GM23338 (cell line): ENCODE results near the gene CACNA1A. TPM values are rescaled to one million over a fixed set of nuclear protein-coding genes. Genes with fewer than 3 reads are reported as not detected.

Experiments
- ATAC-seq: fragments of 200-7000 bp; cut with Tn5 transposase; 3 replicates; pipeline ENCODE4 v1.9.1; 2020
- DNase-seq: peaks from one replicate; pipeline ENCODE4 v3.0.0-alpha.2; 2015; ENCODE audit warnings: low spot score
- H2AFZ ChIP-seq: fragments of 200-600 bp; sonication (generic); 2 replicates; pipeline ENCODE4 v1.8.0; 2016; ENCODE audit warnings: antibody characterized with exemption, mild to moderate bottlenecking, moderate library complexity
- H3F3A ChIP-seq: fragments of 200-600 bp; sonication (generic); replicated peaks from 2 replicates; pipeline ENCODE4 v1.8.0; 2017; ENCODE audit warnings: antibody characterized with exemption, mixed run types, low read depth
- H3K27ac ChIP-seq: fragments of 200-600 bp; sonication (generic); 2 replicates; pipeline ENCODE4 v1.6.1; 2016; ENCODE audit warnings: low read depth
- H3K27me3 ChIP-seq: fragments of 200-600 bp; sonication (generic); 2 replicates; pipeline ENCODE4 v1.8.0; 2016; ENCODE audit warnings: mild to moderate bottlenecking, mixed run types, moderate library complexity; ENCODE audit not compliant: insufficient read depth
- H3K36me3 ChIP-seq: fragments of 200-600 bp; sonication (generic); 2 replicates; pipeline ENCODE4 v1.8.0; 2016; ENCODE audit warnings: mild to moderate bottlenecking; ENCODE audit not compliant: insufficient read depth
- H3K4me1 ChIP-seq: fragments of 200-600 bp; sonication (generic); 2 replicates; pipeline ENCODE4 v1.8.0; 2016; ENCODE audit warnings: mild to moderate bottlenecking, moderate library complexity; ENCODE audit not compliant: insufficient read depth
- H3K4me2 ChIP-seq: fragments of 200-600 bp; sonication (generic); 2 replicates; pipeline ENCODE4 v1.7.1; 2017; ENCODE audit warnings: mixed run types
- H3K4me3 ChIP-seq: fragments of 200-600 bp; sonication (generic); 2 replicates; pipeline ENCODE4 v1.6.1; 2016; ENCODE audit warnings: mixed run types
- H3K79me2 ChIP-seq: fragments of 200-600 bp; sonication (generic); replicated peaks from 2 replicates; pipeline ENCODE4 v1.8.0; 2017; ENCODE audit warnings: mild to moderate bottlenecking; ENCODE audit not compliant: insufficient read depth
- H3K9me2 ChIP-seq: fragments of 200-600 bp; sonication (generic); 2 replicates; pipeline ENCODE4 v1.8.0; 2017; ENCODE audit not compliant: insufficient read depth
- H4K20me1 ChIP-seq: fragments of 200-600 bp; sonication (generic); replicated peaks from 2 replicates; pipeline ENCODE4 v1.8.0; 2017; ENCODE audit warnings: mild to moderate bottlenecking; ENCODE audit not compliant: insufficient read depth
- H3K27ac Mint-ChIP-seq: 2 replicates; pipeline ENCODE4 v1.8.0; 2020; ENCODE audit warnings: inconsistent platforms, mild to moderate bottlenecking, moderate library complexity, mixed read lengths
- H3K27me3 Mint-ChIP-seq: 3 replicates; pipeline ENCODE4 v1.8.0; 2022; ENCODE audit warnings: low read depth, mild to moderate bottlenecking, moderate library complexity, mixed read lengths, inconsistent platforms; ENCODE audit not compliant: insufficient read depth, poor library complexity
- H3K36me3 Mint-ChIP-seq: 3 replicates; pipeline ENCODE4 v1.8.0; 2021; ENCODE audit warnings: low read depth, mild to moderate bottlenecking, inconsistent platforms, moderate library complexity, mixed read lengths
- H3K4me1 Mint-ChIP-seq: 3 replicates; pipeline ENCODE4 v1.8.0; 2020; ENCODE audit warnings: mild to moderate bottlenecking, inconsistent platforms, mixed read lengths
- H3K4me3 Mint-ChIP-seq: 3 replicates; pipeline ENCODE4 v1.8.0; 2021; ENCODE audit warnings: moderate library complexity, mild to moderate bottlenecking, inconsistent platforms, mixed read lengths
- H3K9me3 Mint-ChIP-seq: 3 replicates; pipeline ENCODE4 v1.8.0; 2020; ENCODE audit warnings: moderate library complexity, mild to moderate bottlenecking, inconsistent platforms, mixed read lengths
- CREB1 ChIP-seq: fragments of 250-450 bp; sonication (Bioruptor Pico); IDR thresholded peaks from 2 replicates; pipeline ENCODE4 v1.5.0; 2020; ENCODE audit warnings: low read depth, mild to moderate bottlenecking, moderate library complexity
- CTCF ChIP-seq, 2 experiments: fragments of 200-600 bp in 1 of 2; sonication (generic) in 1 of 2; conservative IDR thresholded peaks; 2 replicates each; pipeline versions ENCODE4 v1.5.1 to v1.6.1; 2016 to 2017; ENCODE audit warnings: antibody characterized with exemption in 2 of 2, low read depth in 2 of 2, mild to moderate bottlenecking in 2 of 2, moderate library complexity in 1 of 2
- EZH2phosphoT487 ChIP-seq: fragments of 200-600 bp; sonication (generic); IDR thresholded peaks from one replicate; pipeline ENCODE4 v1.8.1; 2018; ENCODE audit warnings: antibody characterized with exemption; ENCODE audit not compliant: unreplicated experiment
- JUNB ChIP-seq: IDR thresholded peaks from one replicate; pipeline ENCODE4 v1.6.1; 2016; ENCODE audit warnings: antibody characterized with exemption; ENCODE audit not compliant: unreplicated experiment
- NANOG ChIP-seq: IDR thresholded peaks from 2 replicates; pipeline ENCODE4 v1.6.1; 2016; ENCODE audit warnings: antibody characterized with exemption, borderline replicate concordance
- POLR2AphosphoS5 ChIP-seq: IDR thresholded peaks from 2 replicates; pipeline ENCODE4 v1.6.1; 2016; ENCODE audit warnings: antibody characterized with exemption, low read depth
- STAT1 ChIP-seq: IDR thresholded peaks from one replicate; pipeline ENCODE4 v1.6.1; 2016; ENCODE audit warnings: antibody characterized with exemption; ENCODE audit not compliant: unreplicated experiment
- ZNF114 ChIP-seq: fragments of 250-450 bp; sonication (Bioruptor Pico); IDR thresholded peaks from 2 replicates; pipeline ENCODE4 v1.5.0; 2020; ENCODE audit warnings: mild to moderate bottlenecking, moderate library complexity
- ZNF462 ChIP-seq: fragments of 250-450 bp; sonication (Bioruptor Pico); IDR thresholded peaks from 2 replicates; pipeline ENCODE4 v1.5.0; 2020; ENCODE audit warnings: mild to moderate bottlenecking, moderate library complexity
- polyA plus RNA-seq: library from polyadenylated mRNA; unstranded; fragments of >200 nt; fragmentation: Nextera tagmentation; extraction: Ambion mirVana; gene quantifications from 2 replicates; pipeline ENCODE4 v1.2.1, GENCODE V29; 2016
- total RNA-seq: library from RNA; depleted of rRNA; stranded (reverse); fragments of >200 nt; shearing (Covaris generic); gene quantifications from 2 replicates; pipeline ENCODE4 v1.2.3, GENCODE V29; 2014

Gene CACNA1A
- total and polyA plus RNA-seq, 2 experiments from 2014 or later, result 7.4 to 20.3 TPM

GRCh38 chr19:13547102-13547501 is 40.8 kb upstream of the CACNA1A start (continued):
- TF ChIP-seq ZNF462 (CRISPR knock-in tag), result no peak
- TF ChIP-seq CTCF (conservative IDR thresholded peaks at IDR 0.05; ENCODE audit: low read depth in 2 of 2), result no peak

- no peak for ATAC-seq
- no peak for DNase-seq
- no peaks in the 10 kb centered on the region for H3K9me2 ChIP-seq
- TF ChIP-seq CREB1, result no peak
- TF ChIP-seq JUNB, result no peak
- no peak for TF ChIP-seq ZNF114
- TF ChIP-seq STAT1, result no peak
- TF ChIP-seq EZH2phosphoT487, result no peak
- no peak for TF ChIP-seq ZNF462 (CRISPR knock-in tag)
- TF ChIP-seq NANOG, result no peak
- TF ChIP-seq POLR2AphosphoS5, result no peak
These were observed 38.1 kb upstream of the CACNA1A start for GRCh38 chr19:13544423-13544822.

More at GRCh38 chr19:13544423-13544822, 38.1 kb upstream of the CACNA1A start:
- Histone ChIP-seq H3K4me3 (no peak overlapping the region), H2AFZ (no peak overlapping the region), H3F3A (no peaks in the 10 kb centered on the region), H3K27me3 (no peaks in the 10 kb centered on the region), H3K36me3 (no peaks in the 10 kb centered on the region), H4K20me1 (no peaks in the 10 kb centered on the region), H3K27ac (no peak overlapping the region), H3K79me2 (no peaks in the 10 kb centered on the region), H3K4me1 (no peaks in the 10 kb centered on the region), H3K4me2 (no peak overlapping the region)
- Mint-ChIP-seq H3K4me1 (no peaks in the 10 kb centered on the region), H3K27me3 (peaks cover 4% of the 10 kb centered on the region), H3K36me3 (no peaks in the 10 kb centered on the region), H3K4me3 (no peak overlapping the region), H3K27ac (no peak overlapping the region), H3K9me3 (no peaks in the 10 kb centered on the region)
